ENCODE measurements around the gene AUTS2.

AUTS2 gene

DNA sequence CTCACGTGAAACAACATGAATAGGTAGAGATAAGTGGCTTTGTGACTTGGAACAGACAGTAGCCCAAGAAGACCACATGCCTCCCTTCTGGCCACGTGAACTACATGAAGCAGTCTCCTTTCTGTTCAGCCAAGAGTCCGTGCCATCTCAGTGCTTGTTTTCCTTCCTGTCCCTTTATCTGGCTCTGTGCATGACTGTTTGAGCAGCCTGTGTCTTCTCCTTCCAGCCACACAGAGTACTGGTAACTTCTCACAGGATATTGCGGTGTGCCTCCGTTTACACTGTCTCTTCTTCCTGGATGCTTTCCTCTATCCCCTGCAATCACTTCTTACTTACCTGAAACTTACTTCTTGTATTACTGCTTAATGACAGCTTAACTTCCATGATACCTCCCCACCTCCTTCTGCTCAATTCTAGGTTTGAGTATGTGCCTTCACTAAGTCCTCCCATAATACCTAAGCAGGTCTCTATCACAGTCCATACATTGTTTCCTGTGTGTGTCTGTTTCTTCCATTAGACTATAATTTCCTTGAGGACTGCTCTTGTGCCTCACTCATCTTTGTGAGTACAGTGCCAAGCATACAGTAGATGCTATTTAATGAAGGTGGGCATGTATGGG, 748.7 kb downstream of the AUTS2 start:
- Mint-ChIP-seq H3K4me1 (ENCODE audit: low read depth) (peaks cover 3% of the 10 kb centered on the region), H3K4me3 (no peak overlapping the region), H3K27me3 (ENCODE audit: low read depth) (no peaks in the 10 kb centered on the region), H3K36me3 (ENCODE audit: low read depth) (no peaks in the 10 kb centered on the region), H3K27ac (no peak overlapping the region), H3K9me3 (peaks cover 4% of the 10 kb centered on the region)
- DNase-seq (ENCODE audit: low spot score) = no peak

DNA sequence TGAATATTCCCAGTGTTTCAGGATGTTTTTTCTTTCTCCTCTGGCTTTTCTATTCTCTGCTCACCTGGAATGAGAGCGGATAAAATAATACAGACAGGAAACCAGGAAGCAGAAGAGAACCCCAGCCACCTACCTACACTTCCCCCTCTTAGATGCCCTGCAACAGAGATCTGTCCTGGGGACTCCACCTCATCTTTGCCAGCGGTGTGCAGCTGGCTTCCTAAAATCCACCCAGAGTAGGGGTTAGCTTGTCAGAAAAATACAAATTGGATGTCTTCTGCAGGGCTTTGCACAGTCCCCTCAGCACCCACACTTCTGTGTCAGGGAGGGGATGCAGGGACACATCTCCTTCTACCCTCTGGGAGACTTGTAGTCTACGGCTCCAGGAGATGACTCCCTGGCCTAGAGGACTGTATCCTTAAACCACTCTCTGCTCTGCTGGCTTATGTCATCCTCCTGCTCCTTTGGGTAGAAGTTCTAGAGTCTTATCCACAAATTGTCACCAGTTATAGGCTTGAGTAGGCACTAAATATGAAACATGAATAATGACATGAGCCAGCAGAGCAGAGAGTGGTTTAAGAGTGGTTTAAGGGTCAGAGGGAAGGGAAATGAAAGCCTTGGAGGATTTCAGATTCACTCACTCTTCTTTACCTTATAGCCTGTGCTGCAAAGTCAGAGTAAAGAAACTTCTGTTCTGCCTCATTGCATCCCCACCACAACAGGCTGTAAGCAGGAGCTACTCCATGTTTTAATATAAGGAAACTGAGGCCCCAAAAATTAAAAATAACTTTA, 749.4 kb downstream of the AUTS2 start:
- Mint-ChIP-seq H3K4me3 (no peak overlapping the region), H3K27ac (no peak overlapping the region), H3K36me3 (ENCODE audit: low read depth) (no peaks in the 10 kb centered on the region), H3K27me3 (ENCODE audit: low read depth) (no peaks in the 10 kb centered on the region), H3K4me1 (ENCODE audit: low read depth) (peaks cover 3% of the 10 kb centered on the region), H3K9me3 (peaks cover 4% of the 10 kb centered on the region)
- no peak for DNase-seq (ENCODE audit: low spot score)

DNA sequence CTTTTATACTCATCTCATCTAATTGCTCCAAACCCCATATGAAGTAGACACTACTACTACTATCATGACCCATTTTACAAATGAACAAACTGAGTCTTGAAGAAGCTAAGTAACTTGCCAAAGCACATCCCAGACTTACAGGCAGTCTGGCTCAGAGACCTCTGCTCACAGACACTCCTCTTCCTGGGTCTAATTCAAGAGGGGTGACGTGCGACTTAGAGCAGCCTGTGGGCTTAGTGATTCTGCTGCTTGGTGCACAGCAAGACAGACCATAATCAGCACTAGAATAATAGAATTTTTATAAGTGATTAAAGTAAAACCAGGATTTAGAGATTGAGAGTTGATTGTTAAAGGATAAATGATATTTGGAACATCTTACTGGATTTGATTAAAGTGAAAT, 750.8 kb downstream of the AUTS2 start:
- no peak overlapping the region for H3K27ac Mint-ChIP-seq
- no peak overlapping the region for H3K4me3 Mint-ChIP-seq
- H3K4me1 Mint-ChIP-seq (ENCODE audit: low read depth) = peaks cover 3% of the 10 kb centered on the region
- H3K27me3 Mint-ChIP-seq (ENCODE audit: low read depth) = no peaks in the 10 kb centered on the region
- DNase-seq (ENCODE audit: low spot score) = no peak
- H3K36me3 Mint-ChIP-seq (ENCODE audit: low read depth) = no peaks in the 10 kb centered on the region
- peaks cover 4% of the 10 kb centered on the region for H3K9me3 Mint-ChIP-seq

DNA sequence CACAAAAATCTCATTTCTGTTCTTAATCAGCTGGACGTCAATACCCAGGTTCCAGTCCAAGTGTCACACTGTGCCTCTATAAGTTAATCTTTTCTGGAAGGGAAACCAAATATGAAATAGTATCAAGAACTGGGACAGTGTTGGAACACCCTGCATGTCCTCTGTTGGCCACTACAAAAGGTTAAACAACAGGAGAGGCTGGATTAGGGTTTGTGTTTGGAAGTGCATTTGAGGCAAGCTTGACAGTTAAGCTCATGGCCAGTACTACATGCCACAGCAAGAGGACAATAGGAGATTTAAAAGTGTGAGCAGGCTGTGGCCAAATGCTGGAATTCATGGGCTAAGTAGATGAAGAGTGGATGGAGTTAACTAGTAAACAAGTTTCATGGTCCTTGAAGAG, 751.5 kb downstream of the AUTS2 start:
- no peak overlapping the region for H3K27ac Mint-ChIP-seq

DNA sequence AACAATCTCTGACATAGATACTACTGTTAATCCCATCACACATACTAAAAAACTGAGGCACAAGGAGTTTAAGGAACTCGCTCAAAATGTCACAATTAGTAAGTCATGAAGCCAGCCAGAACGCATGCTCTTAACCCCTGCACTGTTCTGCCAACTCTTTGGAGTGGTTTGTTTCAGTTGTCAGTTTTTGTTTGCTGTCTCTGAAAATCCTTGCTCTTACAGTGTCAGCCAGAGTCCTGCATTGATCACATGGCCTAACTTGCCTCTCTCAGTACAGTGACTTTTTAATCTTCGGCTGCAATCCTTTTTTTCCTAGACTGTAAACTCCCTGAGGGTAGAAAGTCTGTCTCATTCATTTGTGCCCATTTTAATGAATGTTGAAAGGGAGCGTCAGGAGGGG, 753.8 kb downstream of the AUTS2 start:
- H3K4me3 Mint-ChIP-seq = no peak overlapping the region
- peaks cover 4% of the 10 kb centered on the region for H3K9me3 Mint-ChIP-seq
- DNase-seq (ENCODE audit: low spot score) = no peak
- no peaks in the 10 kb centered on the region for H3K36me3 Mint-ChIP-seq (ENCODE audit: low read depth)
- H3K4me1 Mint-ChIP-seq (ENCODE audit: low read depth) = peaks cover under 1% of the 10 kb centered on the region
- H3K27ac Mint-ChIP-seq = no peak overlapping the region
- no peaks in the 10 kb centered on the region for H3K27me3 Mint-ChIP-seq (ENCODE audit: low read depth)

More for the DNA sequence above, 751.5 kb downstream of the AUTS2 start:
- no peaks in the 10 kb centered on the region for H3K27me3 Mint-ChIP-seq (ENCODE audit: low read depth)
- no peak overlapping the region for H3K4me3 Mint-ChIP-seq
- H3K9me3 Mint-ChIP-seq = peaks cover 4% of the 10 kb centered on the region
- H3K36me3 Mint-ChIP-seq (ENCODE audit: low read depth) = no peaks in the 10 kb centered on the region
- DNase-seq (ENCODE audit: low spot score) = no peak
- H3K4me1 Mint-ChIP-seq (ENCODE audit: low read depth) = peaks cover 3% of the 10 kb centered on the region

DNA sequence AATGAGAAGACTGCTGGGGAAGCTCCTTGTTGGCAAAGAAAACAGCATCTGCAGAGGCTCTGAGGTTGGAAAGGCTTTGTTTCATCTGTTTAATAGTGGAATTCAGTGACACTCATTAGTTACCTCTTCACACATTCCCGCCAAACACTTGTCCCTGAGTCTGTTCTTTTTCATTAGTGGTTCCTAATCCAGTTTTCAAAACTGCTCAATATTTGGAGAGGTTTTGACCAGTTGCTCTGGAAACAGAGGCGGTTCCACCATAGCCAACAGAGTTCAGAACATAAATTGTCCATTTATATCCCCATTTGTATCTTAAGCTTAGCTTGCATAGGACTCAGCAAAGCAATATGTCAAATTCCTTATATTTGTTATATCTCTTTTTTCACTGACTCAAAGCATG, 754.6 kb downstream of the AUTS2 start:
- H3K4me3 Mint-ChIP-seq = no peak overlapping the region
- H3K27me3 Mint-ChIP-seq (ENCODE audit: low read depth) = no peaks in the 10 kb centered on the region
- peaks cover 4% of the 10 kb centered on the region for H3K9me3 Mint-ChIP-seq
- no peaks in the 10 kb centered on the region for H3K36me3 Mint-ChIP-seq (ENCODE audit: low read depth)
- no peak for DNase-seq (ENCODE audit: low spot score)
- H3K4me1 Mint-ChIP-seq (ENCODE audit: low read depth) = no peaks in the 10 kb centered on the region
- no peak overlapping the region for H3K27ac Mint-ChIP-seq

DNA sequence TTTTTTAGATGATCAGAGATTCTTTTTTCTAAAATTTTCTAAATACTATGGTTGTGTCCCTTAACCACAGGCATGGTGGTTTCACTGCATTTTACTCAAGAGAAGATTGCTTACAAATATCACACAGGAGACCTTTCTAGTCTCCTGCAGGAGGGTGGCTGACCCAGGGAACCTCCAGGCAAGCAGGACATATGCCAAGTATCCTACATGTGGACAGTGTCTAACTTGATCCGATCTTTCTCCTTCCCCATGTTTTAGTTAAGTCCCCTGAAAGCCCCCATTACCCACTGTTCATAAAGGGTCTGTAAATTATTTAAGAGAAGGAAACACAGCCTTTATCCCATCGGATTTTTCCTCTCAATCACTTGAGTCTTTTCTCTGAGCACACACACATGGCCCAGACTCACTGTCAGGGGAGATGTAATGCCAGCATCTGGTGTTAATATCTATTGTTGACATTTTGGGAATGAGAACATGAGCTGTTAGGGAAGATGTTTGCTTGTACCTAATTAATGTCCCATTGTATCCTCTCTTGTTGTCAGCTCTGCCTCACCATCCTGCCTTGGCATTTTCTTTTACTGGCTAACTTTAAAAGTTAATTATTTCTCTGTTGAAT, 755.2 kb downstream of the AUTS2 start:
- H3K4me3 Mint-ChIP-seq = no peak overlapping the region
- H3K27me3 Mint-ChIP-seq (ENCODE audit: low read depth) = no peaks in the 10 kb centered on the region
- DNase-seq (ENCODE audit: low spot score) = no peak
- H3K36me3 Mint-ChIP-seq (ENCODE audit: low read depth) = no peaks in the 10 kb centered on the region
- peaks cover 4% of the 10 kb centered on the region for H3K9me3 Mint-ChIP-seq
- no peak overlapping the region for H3K27ac Mint-ChIP-seq
- H3K4me1 Mint-ChIP-seq (ENCODE audit: low read depth) = no peaks in the 10 kb centered on the region

DNA sequence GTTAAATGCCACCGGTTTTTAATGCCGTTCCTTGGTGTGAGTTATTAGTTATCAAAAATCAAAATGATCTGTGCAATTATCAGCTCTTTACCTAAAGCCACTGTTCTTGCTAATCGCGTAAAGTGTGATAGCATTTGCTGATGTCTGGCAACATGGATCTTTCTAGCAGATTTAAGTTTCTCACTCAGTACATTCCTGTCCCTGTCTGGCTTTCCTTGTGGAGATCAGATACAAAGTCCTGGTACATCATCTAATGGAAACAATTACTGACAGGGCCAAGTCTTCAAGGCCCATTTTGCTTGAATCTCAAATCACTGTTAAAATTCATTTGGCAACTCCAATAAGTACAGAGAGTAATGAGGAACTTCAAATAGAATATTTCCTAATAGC, 755.7 kb downstream of the AUTS2 start:
- DNase-seq (ENCODE audit: low spot score) = no peak
- no peaks in the 10 kb centered on the region for H3K4me1 Mint-ChIP-seq (ENCODE audit: low read depth)
- H3K36me3 Mint-ChIP-seq (ENCODE audit: low read depth) = no peaks in the 10 kb centered on the region
- no peaks in the 10 kb centered on the region for H3K27me3 Mint-ChIP-seq (ENCODE audit: low read depth)
- H3K4me3 Mint-ChIP-seq = no peak overlapping the region
- H3K27ac Mint-ChIP-seq = no peak overlapping the region
- peaks cover 4% of the 10 kb centered on the region for H3K9me3 Mint-ChIP-seq

DNA sequence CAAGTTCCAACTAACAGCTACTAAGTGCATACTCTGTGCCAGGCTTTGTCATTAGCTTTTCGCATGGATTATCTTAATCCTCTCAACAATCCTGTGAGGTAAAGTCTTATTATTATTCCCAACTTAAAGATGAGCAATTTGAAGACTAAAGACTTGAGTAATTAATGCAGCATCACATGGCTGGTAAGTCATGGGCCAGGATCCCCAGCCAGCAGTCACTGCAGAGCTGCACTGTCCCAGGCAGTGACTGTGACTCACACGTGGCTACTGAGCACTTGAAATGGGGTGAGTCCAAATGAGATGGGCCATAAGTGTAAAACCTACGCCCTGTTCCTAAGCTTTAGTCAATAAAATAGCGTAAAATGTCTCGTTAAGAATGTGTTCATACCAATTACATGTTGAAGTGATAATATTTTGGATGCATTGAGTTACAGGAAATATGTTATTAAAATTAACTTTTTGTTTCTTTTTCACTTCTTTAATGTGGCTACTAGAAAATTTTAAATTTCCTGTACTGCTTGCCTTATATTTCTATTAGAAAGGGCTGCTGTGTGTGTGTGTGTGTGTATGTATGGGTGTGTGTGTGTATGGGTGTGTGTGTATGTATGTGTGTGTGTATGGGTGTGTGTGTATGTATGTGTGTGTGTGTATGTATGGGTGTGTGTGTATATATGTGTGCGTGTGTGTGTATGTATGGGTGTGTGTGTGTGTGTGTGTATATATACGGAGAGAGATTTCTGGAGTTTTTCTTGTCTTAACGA, 756.3 kb downstream of the AUTS2 start:
- Mint-ChIP-seq H3K4me3 (no peak overlapping the region), H3K4me1 (ENCODE audit: low read depth) (no peaks in the 10 kb centered on the region), H3K36me3 (ENCODE audit: low read depth) (no peaks in the 10 kb centered on the region), H3K27ac (no peak overlapping the region), H3K27me3 (ENCODE audit: low read depth) (no peaks in the 10 kb centered on the region), H3K9me3 (peaks cover 4% of the 10 kb centered on the region)
- DNase-seq (ENCODE audit: low spot score) = no peak

DNA sequence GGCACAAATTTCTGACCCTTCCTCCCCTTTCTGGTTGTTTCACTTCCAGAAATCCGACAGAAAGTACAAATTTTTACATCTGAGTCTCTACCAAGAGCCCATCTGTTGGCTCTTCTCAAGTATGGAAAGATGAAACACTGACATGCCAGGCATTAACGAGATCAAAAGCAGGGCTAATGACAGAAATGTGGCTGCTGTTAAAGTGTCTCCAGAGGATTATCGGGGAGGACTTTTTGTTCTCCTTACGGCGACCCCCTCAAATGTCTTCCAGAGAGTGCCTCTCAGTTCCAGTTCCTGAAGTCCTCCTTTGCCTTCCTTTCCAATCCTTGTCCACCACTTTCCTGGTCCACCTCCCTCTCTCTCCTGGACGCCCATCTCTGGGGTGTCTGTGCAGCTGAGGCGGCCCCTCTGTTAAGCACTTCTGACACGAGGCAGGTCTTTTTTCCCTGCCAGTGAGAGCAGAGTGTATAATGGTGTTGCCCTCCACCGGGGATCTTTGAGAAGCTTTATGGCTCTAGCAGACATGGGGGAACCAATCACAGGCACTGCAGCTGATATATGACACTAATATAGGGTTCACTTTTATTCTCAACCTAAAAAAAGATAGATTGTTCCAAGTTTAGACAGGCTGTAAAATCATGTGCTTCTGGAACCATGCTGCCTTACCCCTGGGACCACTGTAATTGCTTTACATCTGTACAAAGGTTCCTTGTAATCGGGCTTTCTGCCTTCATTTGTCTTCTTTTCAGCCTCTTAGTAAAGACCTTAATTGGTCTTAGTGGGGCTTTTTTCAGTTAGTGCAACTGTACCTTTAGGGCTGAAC, 757.1 kb downstream of the AUTS2 start:
- Mint-ChIP-seq H3K27me3 (ENCODE audit: low read depth) (no peaks in the 10 kb centered on the region), H3K4me3 (no peak overlapping the region), H3K9me3 (peaks cover 4% of the 10 kb centered on the region), H3K27ac (no peak overlapping the region), H3K36me3 (ENCODE audit: low read depth) (no peaks in the 10 kb centered on the region), H3K4me1 (ENCODE audit: low read depth) (no peaks in the 10 kb centered on the region)
- no peak for DNase-seq (ENCODE audit: low spot score)

DNA sequence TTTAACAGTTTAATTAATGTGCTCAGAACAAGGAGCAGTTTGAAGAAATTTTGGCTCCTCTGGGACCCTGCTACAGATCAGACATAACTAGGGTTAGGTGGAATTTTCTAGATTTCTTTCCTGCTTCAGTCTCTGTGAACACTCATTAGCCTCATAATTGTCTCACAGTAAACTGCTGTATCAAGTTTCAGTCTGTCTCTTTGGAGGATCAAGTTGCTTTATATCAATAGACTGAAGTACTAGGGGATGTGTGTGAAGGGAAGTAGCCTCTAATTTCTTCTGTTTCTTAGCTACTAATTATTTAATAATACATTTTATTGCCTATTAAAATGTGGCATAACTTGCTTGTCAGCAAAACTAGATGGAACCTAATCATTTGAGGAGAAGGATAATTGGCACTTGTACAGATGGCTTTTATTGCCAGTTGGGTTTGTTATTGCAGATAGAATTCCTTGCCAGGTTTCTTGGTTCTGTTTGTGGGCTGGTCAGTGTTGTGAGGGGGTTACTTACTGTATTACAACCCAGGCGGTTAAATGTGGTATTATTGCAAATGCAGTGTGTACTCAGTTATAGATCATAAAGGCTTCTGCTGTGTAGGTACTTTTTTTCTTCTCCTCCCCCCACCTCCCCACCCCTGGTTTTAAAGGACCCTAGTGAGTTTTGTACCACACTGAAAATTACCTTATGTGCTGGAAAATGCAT, 758.0 kb downstream of the AUTS2 start:
- no peaks in the 10 kb centered on the region for H3K36me3 Mint-ChIP-seq (ENCODE audit: low read depth)
- no peak overlapping the region for H3K27ac Mint-ChIP-seq
- DNase-seq (ENCODE audit: low spot score) = no peak
- H3K9me3 Mint-ChIP-seq = no peaks in the 10 kb centered on the region
- H3K4me1 Mint-ChIP-seq (ENCODE audit: low read depth) = no peaks in the 10 kb centered on the region
- H3K4me3 Mint-ChIP-seq = no peak overlapping the region
- H3K27me3 Mint-ChIP-seq (ENCODE audit: low read depth) = no peaks in the 10 kb centered on the region

DNA sequence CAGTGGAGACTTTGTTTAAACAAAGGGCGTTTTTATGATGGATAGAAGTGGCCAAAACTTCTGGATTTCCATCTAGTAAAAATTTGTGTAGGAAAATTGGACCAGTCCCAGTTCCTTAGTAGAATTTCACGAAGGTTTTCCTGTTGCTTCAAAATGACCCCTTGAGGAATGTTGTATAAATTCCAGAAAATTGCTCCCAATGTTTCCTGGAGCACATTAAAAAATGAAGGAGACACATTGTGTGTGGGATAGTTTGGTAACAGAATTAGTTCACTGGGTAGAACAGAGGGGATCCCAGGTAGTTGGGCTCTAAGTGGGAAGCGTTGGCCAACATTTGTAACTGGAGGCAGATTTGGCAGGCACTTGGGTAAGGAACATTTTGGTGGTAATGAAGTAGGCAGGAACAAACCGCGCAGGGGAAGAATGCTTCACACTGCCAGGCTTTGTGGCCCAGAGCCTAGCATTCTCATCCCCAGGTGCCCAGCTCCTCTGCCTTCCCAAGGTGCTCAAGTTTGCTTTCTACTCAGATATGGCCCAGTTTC, 758.6 kb downstream of the AUTS2 start:
- no peak for DNase-seq (ENCODE audit: low spot score)
- peaks cover 2% of the 10 kb centered on the region for H3K4me1 Mint-ChIP-seq (ENCODE audit: low read depth)
- no peaks in the 10 kb centered on the region for H3K9me3 Mint-ChIP-seq
- no peak overlapping the region for H3K4me3 Mint-ChIP-seq
- H3K27ac Mint-ChIP-seq = no peak overlapping the region
- H3K36me3 Mint-ChIP-seq (ENCODE audit: low read depth) = no peaks in the 10 kb centered on the region
- H3K27me3 Mint-ChIP-seq (ENCODE audit: low read depth) = no peaks in the 10 kb centered on the region

DNA sequence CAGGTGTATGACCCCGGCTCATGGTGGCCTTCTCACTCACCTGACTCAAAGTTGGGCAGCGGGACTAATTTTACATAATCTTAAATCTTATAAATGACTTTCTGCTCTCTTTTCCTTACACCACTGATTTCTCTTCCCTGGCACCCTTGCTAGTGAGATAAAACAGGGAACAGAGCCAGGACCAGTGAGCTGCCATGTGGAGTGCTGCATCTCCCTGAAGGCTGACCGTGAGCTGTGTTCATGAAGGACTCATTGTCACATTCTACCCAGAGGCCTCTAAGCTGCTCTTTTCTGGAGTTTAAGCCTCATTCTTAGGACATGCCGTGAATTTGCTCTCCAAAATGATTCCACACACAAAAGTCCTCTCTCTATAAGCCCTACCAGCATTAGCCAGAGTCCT, 762.3 kb downstream of the AUTS2 start:
- Mint-ChIP-seq H3K27me3 (ENCODE audit: low read depth) (no peaks in the 10 kb centered on the region), H3K9me3 (no peaks in the 10 kb centered on the region), H3K4me1 (ENCODE audit: low read depth) (peaks cover 6% of the 10 kb centered on the region), H3K36me3 (ENCODE audit: low read depth) (no peaks in the 10 kb centered on the region), H3K27ac (no peak overlapping the region), H3K4me3 (no peak overlapping the region)
- DNase-seq (ENCODE audit: low spot score) = no peak

Data from T-helper 2 cell treated with Interferon-gamma antibody and Interleukin-4, amounts not matched to agents 5 μg/mL and 100 μg/mL, for 36 hours (primary cell).